ENCODE data around the gene JMJD1C.
"Not testable (repeated sequence)": the region's sequence is repeated elsewhere in the genome, so short reads cannot be mapped to it uniquely, and the experiment has no call there.

Gene JMJD1C

DNA sequence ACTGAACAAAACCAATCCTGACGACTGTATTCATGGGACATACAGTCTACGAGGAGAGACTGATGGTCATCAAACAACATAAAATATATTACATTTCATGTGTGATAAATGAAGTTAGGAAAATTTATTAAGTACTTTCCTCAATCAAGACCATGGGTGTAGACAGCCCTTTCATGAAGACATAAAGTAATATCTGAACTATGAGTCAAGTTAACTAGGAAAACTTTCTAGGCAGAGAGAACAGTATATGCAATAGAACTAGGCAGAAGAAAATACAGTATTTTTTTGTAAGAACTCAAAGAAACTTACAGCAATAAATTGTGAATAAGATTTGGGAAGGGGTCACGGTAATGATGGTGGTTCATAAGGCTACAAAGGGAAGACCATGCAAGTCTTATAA is 112.8 kb downstream of the JMJD1C start:
- DNase-seq: no peak

DNA sequence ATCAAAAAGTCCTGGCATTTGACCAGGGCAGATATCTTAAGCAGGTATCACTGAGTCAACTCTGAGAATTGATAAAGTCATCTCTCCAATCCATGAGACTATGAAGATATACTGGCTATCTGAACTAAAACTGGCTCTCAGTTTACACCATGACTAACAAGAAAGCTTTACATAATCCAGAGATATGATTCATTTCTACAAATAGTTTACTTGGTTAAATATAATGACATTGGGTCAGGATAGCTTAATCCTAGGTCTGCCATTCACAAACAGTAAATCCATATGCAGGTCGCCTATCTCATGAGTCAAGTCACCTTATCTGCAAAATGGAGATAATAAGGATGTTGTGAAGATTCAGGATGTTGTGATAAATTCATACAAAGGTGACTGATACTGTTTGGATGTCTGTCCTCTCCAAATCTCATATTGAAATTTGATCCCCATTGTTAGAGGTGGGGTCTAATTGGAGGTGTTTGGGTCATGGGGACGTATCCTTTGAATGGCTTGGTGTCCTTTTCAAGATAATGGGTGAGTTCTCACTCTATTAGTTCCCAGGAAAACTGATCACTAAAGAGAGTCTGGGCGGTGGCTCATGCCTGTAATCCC is 117.4 kb downstream of the JMJD1C start:
- DNase-seq: no peak

DNA sequence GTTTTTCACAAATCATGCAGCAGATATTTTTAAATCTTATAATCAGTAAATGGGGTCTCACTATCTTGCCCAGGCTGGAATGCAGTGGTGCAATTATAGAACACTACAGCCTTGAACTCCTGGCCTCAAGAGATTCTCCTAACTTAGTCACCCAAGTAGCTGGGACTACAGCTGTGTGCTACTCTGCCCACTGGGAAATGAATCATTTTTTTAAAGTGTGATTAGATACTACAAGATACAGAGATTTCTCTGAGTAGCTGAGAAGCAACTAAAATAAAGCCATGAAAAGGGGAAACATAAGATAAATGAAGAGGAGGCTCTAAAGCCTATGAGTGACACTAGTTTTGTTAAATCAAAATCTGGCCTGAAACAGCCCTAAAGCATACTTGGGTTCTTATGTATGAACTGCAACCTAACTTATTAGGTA is 119.7 kb downstream of the JMJD1C start:
- DNase-seq: peak; percentile 4

GRCh38 chr10:63344269-63344668 is 121.5 kb downstream of the JMJD1C start:
- DNase-seq: no peak

GRCh38 chr10:63343476-63343875 is 122.3 kb downstream of the JMJD1C start:
- no peak for DNase-seq

DNA sequence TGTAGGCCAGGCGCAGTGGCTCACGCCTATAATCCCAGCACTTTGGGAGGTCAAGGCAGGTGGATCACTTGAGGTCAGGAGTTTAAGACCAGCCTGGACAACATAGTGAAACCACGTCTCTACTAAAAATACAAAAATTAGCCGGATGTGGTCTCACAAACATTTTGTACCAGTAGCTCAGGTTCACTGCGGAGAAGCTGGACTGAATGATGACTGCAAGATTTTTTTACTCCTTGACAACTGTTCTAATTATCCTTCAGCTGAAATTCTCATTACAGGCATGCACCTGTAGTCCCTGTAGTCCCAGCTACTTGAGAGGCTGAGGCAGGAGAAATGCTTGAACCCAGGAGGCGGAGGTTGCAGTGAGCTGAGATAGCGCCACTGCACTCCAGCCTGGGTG is 126.1 kb downstream of the JMJD1C start:
- not testable (repeated sequence) for DNase-seq

DNA sequence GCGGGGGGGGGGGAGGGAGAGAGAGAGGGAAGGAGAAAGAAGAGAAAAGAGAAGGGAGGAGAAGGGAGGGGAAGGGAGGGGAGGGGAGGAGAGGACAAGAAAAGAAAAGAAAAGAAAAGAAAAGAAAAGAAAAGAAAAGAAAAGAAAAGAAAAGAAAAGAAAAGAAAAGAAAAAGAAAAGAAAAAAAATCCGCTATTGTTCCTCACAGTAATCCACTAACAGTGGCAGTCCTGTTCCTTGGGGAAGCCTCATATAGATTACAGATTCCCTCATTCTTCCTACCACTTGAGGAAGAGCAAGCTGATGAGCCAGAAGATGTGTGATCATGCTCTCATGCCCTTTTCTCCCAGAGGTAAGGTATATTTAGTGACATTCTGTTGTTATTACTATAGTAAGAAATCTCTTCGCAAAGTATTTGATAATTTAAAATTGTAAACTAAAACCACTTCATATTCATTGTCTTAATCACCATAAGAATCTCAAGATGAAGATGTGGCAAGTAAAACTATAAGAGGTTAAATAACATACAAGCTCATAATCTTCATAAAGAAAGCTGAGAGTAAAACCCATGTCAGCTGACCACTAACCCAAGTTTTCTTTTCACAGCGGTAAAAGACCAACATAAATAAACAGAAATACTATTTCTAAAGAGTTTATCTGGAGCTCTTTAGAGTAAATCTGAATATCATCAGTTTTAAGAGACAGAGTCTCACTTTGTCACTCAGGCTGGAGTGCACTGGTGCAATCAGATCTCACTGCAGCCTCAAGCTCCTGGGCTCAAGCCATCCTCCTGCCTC is 128.1 kb downstream of the JMJD1C start:
- no peak for DNase-seq

GRCh38 chr10:63331586-63331985 is 134.2 kb downstream of the JMJD1C start:
- DNase-seq: no peak

DNA sequence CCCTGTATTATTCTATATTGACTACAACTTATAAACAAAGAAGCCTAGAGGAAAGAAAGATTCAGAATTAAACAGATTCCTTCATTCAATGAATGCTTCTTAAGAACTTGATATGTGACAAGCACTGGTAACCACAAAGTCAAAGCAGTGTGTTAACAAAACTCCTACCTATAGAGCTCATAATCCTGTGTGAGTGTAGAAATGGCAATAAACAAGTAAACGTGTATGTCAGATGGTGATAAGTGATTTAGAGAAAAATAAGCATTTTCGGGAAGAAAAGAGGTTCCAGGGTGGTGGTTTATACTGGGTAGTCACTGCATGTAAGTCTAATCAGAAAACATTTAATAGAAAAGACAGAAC is 141.3 kb downstream of the JMJD1C start:
- no peak for DNase-seq

GRCh38 chr10:63323701-63324494 is 141.9 kb downstream of the JMJD1C start:
- DNase-seq: peak; percentile 68

GRCh38 chr10:63320683-63321082 is 145.1 kb downstream of the JMJD1C start:
- DNase-seq: no peak

- DNase-seq: no peak
Observed at GRCh38 chr10:63319231-63319630, 146.5 kb downstream of the JMJD1C start.

DNA sequence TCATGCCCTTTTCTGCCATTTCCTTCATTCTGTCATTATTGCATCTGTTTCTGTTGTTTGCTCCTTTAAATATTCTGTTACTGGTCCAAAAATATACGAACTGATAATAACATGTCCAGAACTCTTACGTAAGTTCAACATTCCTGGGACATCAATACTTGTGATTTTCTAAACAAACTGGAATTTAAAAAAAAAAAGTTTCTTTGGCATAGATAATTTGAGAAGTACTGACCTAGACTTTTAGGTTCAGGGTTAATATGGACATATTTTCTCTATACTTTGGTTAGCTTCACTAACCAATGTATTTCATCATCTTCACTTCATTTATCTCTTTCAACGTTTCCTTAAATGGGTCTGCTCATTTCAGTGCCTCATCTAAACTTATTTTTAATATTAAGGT is 147.3 kb downstream of the JMJD1C start:
- no peak for DNase-seq

GRCh38 chr10:63314020-63314419 is 151.8 kb downstream of the JMJD1C start:
- DNase-seq: no peak

DNA sequence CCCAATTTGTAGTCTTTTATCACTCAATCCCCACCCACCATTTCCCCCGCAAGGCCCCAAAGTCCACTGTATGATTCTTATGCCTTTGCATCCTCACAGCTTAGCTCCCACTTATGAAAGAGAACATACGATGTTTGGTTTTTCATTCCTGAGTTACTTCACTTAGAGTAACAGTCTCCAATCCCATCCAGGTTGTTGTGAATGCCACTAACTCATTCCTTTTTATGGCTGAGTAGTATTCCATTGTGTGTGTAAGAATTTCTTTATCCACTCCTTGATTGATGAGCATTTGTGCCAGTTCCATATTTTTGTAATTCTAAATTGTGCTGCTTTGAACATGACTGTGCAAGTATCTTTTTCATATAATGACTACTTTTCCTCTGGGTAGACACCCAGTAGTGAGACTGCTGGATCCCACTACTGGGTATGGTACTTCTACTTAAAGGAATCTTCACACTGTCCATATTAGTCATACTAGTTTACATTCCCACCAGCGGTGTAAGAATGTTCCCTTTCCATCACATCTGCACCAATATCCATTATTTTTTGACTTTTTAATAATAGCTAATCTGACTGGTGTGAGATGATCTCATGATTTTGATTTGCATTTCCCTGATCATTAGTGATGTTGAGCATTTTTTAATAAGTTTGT is 152.6 kb downstream of the JMJD1C start:
- no peak for DNase-seq

- DNase-seq: no peak
Observed at GRCh38 chr10:63308628-63309027, 157.1 kb downstream of the JMJD1C start.

GRCh38 chr10:63304146-63304545 is 161.6 kb downstream of the JMJD1C start:
- DNase-seq: no peak

DNA sequence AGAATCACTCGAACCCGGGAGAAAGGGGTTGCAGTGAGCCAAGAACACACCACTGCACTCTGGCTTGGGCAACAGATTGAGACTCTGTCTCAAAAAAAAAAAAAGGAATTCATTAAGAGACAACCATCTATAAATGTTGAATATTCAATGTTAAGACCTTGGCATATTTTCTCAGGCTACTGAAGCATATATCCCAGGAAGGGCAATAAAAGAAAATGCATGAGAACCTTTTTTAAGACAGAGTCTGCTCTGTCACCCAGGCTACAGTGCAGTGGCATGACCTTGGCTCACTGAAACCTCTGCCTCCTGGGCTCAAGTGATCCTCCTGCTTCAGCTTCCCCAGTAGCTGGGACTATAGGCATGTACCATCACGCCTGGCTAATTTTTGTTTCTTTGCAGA is 165.0 kb downstream of the JMJD1C start:
- no peak for DNase-seq

DNA sequence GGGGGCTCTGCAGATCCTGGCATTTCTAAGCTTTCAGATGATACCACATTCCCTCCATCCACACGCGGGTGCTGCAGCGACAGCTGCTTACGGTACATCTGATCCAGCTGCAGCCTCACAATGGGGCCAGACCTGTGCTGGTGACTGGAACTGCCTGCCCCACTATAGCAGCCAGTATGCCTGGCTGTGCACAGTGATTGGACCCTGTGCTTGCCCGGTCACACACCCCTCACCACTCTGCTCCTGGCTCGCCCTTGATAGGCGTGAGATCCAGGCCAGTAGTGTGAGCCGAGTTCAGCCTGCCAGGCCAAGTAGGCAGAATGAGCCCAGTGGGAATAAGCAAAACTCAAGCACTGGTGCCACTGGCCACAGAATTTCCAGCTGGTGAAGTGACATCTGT is 167.8 kb downstream of the JMJD1C start:
- no peak for DNase-seq

DNA sequence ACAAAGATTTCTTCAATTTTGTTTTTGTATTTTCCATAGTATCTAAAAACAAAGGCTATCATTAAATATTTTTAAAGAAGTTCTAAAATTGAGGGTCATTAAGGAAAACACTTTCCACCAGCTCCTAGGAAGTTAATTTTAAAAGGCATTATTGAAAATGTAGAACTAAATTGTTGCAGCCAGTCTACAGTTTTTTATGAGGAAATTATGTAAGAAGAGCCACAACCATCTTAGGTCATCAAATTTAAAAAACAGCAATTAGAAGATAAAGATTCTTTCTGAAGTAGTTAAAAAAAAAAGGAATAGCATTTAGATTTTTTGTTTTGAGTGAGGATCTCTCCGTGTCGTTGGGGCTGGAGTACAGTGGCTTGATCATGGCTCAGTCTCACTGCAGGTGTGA is 171.0 kb downstream of the JMJD1C start:
- peak; percentile 17 for DNase-seq

DNA sequence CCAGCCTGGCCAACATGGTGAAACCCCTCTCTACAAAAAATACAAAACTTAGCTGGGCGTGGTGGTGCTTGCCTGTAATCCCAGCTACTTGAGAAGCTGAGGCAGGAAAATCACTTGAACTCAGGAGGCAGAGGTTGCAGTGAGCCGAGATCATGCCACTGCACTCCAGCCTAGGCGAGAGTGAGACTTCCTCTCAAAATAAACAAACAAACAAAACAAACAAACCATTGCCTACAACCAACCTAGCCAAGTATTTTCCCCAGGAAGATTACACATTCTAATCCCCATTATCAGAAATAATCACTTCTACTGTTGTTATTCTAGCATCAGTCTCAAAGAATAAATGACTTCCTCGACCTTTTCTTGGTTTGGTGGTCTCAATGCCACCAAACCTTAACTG is 172.9 kb downstream of the JMJD1C start:
- not testable (repeated sequence) for DNase-seq

- DNase-seq: no peak
Observed at GRCh38 chr10:63288170-63288569, 177.6 kb downstream of the JMJD1C start.

GRCh38 chr10:63286754-63287264 is 179.0 kb downstream of the JMJD1C start:
- DNase-seq: no peak

Measured in hematopoietic multipotent progenitor cell treated with erythropoietin and hydrocortisone succinate and interleukin-3 and kit ligand, for 4 days (in vitro differentiated cells).